Endothelial cell of umbilical vein (primary cell): ENCODE results near the gene ESRRB. TPM values are rescaled to one million over a fixed set of nuclear protein-coding genes. Genes with fewer than 3 reads are reported as not detected.

Experiments
- BruUV-seq: library from RNA; stranded (reverse); fragments of 400-500 nt; replicated peaks from 2 replicates; lab custom pipeline; 2021; lab: Mats Ljungman, UMichigan
- CTCF ChIA-PET: fragments of 300-600, 350-600 bp; sonication (Branson Sonifier 250); formaldehyde crosslinking; loops from one replicate; lab custom pipeline; 2021; ENCODE audit warnings: antibody characterized with exemption, inconsistent platforms; lab: Charles Lee
- POLR2A ChIA-PET: fragments of 300-600, 350-600 bp; sonication (Branson Sonifier 250); formaldehyde crosslinking; loops from one replicate; lab custom pipeline; 2021; ENCODE audit warnings: antibody characterized with exemption, inconsistent platforms; lab: Charles Lee
- DNase-seq: peaks from one replicate; pipeline ENCODE4 v3.0.0-alpha.2; 2011; ENCODE audit warnings: low read depth, low spot score
- FAIRE-seq: peaks from 2 replicates; lab custom pipeline; 2011; peaks lifted over from hg19 to GRCh38; lab: Jason Lieb, UNC
- H2AFZ ChIP-seq: 2 replicates; pipeline ENCODE4 v1.6.0; 2012; ENCODE audit warnings: low read depth, low read length, control low read depth, inconsistent platforms
- H3K27ac ChIP-seq: 2 replicates; pipeline ENCODE4 v1.5.1; 2011; ENCODE audit warnings: low read depth, mild to moderate bottlenecking, control low read depth, low read length, moderate library complexity; ENCODE audit not compliant: insufficient read depth
- H3K27me3 ChIP-seq, 2 experiments: 2 replicates each; pipeline versions ENCODE4 v1.6.0 to v1.6.1; 2011; ENCODE audit warnings: low read length in 2 of 2, mixed read lengths in 1 of 2; ENCODE audit not compliant: control insufficient read depth in 2 of 2, insufficient read depth in 2 of 2
- H3K36me3 ChIP-seq, 2 experiments: 2 replicates in 1 of 2; 3 replicates in 1 of 2; pipeline ENCODE4 v1.5.1; 2011; ENCODE audit warnings: low read length in 2 of 2, mild to moderate bottlenecking in 1 of 2, moderate library complexity in 1 of 2; ENCODE audit not compliant: control insufficient read depth in 2 of 2, insufficient read depth in 2 of 2; ENCODE audit errors: extremely low read depth in 1 of 2
- H3K4me1 ChIP-seq: 3 replicates; pipeline ENCODE4 v1.5.1; 2011; ENCODE audit warnings: mild to moderate bottlenecking, low read length; ENCODE audit not compliant: control insufficient read depth, insufficient read depth; ENCODE audit errors: extremely low read depth
- H3K4me2 ChIP-seq: 2 replicates; pipeline ENCODE4 v1.6.1; 2011; ENCODE audit warnings: low read length, control low read depth, mixed read lengths; ENCODE audit not compliant: insufficient read depth
- H3K4me3 ChIP-seq, 3 experiments: fragments of 200-600 bp in 1 of 3; sonication (generic), shearing (Covaris generic) in 1 of 3; replicated peaks in 1 of 3; 2 replicates each; pipeline ENCODE4 v1.5.1; 2011 to 2016; ENCODE audit warnings: control low read depth in 3 of 3, low read length in 3 of 3, mild to moderate bottlenecking in 2 of 3, inconsistent platforms in 1 of 3, low read depth in 1 of 3, moderate library complexity in 1 of 3; ENCODE audit not compliant: insufficient read depth in 1 of 3
- H3K79me2 ChIP-seq: 2 replicates; pipeline ENCODE4 v1.6.0; 2012; ENCODE audit warnings: low read length, inconsistent platforms; ENCODE audit not compliant: control insufficient read depth, insufficient read depth
- H3K9ac ChIP-seq: replicated peaks from 2 replicates; pipeline ENCODE3; 2011; ENCODE audit warnings: low read length, control low read depth; ENCODE audit not compliant: insufficient read depth; ENCODE audit errors: extremely low read depth
- H3K9me1 ChIP-seq: replicated peaks from 3 replicates; pipeline ENCODE4 v1.6.0; 2011; ENCODE audit warnings: mild to moderate bottlenecking, low read length; ENCODE audit not compliant: control insufficient read depth, insufficient read depth; ENCODE audit errors: extremely low read depth
- H3K9me3 ChIP-seq: replicated peaks from 2 replicates; pipeline ENCODE4 v1.5.1; 2012; ENCODE audit warnings: low read length, inconsistent platforms; ENCODE audit not compliant: control insufficient read depth, insufficient read depth
- H4K20me1 ChIP-seq: replicated peaks from 2 replicates; pipeline ENCODE3; 2011; ENCODE audit warnings: mild to moderate bottlenecking, low read length; ENCODE audit not compliant: control insufficient read depth, insufficient read depth; ENCODE audit errors: extremely low read depth
- EZH2 ChIP-seq: IDR thresholded peaks from 2 replicates; pipeline ENCODE4 v1.6.1; 2012; ENCODE audit warnings: borderline replicate concordance, low read depth, mild to moderate bottlenecking, moderate library complexity, low read length, inconsistent platforms; ENCODE audit not compliant: severe bottlenecking
- FOS ChIP-seq: IDR thresholded peaks from 2 replicates; pipeline ENCODE4 v1.6.1; 2011; ENCODE audit warnings: mild to moderate bottlenecking, low read length, moderate library complexity, borderline replicate concordance; ENCODE audit not compliant: insufficient read depth
- GATA2 ChIP-seq: IDR thresholded peaks from 2 replicates; pipeline ENCODE4 v1.7.0; 2011; ENCODE audit warnings: low read depth, mild to moderate bottlenecking, moderate library complexity, mixed read lengths, low read length; ENCODE audit not compliant: insufficient read length, insufficient read depth
- JUN ChIP-seq: IDR thresholded peaks from 2 replicates; pipeline ENCODE4 v1.6.1; 2011; ENCODE audit warnings: borderline replicate concordance, low read depth; ENCODE audit not compliant: insufficient read length, insufficient read depth
- MAX ChIP-seq: IDR thresholded peaks from 2 replicates; pipeline ENCODE4 v1.6.1; 2011; ENCODE audit not compliant: insufficient read depth, insufficient read length
- MYC ChIP-seq: IDR thresholded peaks from one replicate; pipeline ENCODE4 v1.6.1; 2011; ENCODE audit warnings: mild to moderate bottlenecking, low read depth, low read length
- POLR2A ChIP-seq: IDR thresholded peaks from 2 replicates; pipeline ENCODE4 v1.6.1; 2012; ENCODE audit warnings: low read depth, mild to moderate bottlenecking, control low read depth, low read length
- POLR2AphosphoS5 ChIP-seq: IDR thresholded peaks from 2 replicates; pipeline ENCODE4 v1.6.1; 2012; ENCODE audit warnings: low read depth, mild to moderate bottlenecking, control low read depth, low read length, moderate library complexity; ENCODE audit not compliant: insufficient read depth
- dilution Hi-C: fragments of 300-500 bp; cut with MboI; formaldehyde crosslinking; loops from one replicate; pipeline ENCODE4 v1.15.0; 2019; ENCODE audit warnings: low sequenced_read_pairs; ENCODE audit not compliant: extremely low pct_ligation_motif_present
- intact Hi-C: fragments of 100-400 bp; cut with micrococcal nuclease; formaldehyde crosslinking; loops from one replicate; pipeline ENCODE4 v1.10.0; 2022
- polyA plus RNA-seq, 4 experiments: library from polyadenylated mRNA; depleted of rRNA in 3 of 4; stranded (reverse) in 3 of 4; unstranded in 1 of 4; fragments of >200 nt; gene quantifications; 2 replicates each; pipeline versions ENCODE4 v1.2.1 to v1.2.3, GENCODE V29; 2011 to 2012; ENCODE audit warnings: missing spikeins in 1 of 4
- total RNA-seq: library from RNA; stranded (reverse); gene quantifications from 2 replicates; pipeline ENCODE4 v1.2.3, GENCODE V29; 2021
- TF ChIP-seq, protein P1 (sequence below), 2 donors: IDR thresholded peaks; 1 replicate in 1 of 2; 2 replicates in 1 of 2; pipeline ENCODE4 v1.5.1; 2011; ENCODE audit warnings: low read length in 2 of 2, mild to moderate bottlenecking in 2 of 2, moderate library complexity in 2 of 2, control low read depth in 1 of 2, inconsistent platforms in 1 of 2, low read depth in 1 of 2; ENCODE audit not compliant: insufficient read depth in 1 of 2; ENCODE audit errors: extremely low read depth in 1 of 2

Gene ESRRB
- total and polyA plus RNA-seq, 2 donors (not counting 3 experiments of a cell fraction or from before 2014, with no cell fraction given) = not detected

- H3K9me3 ChIP-seq = no peaks in the 10 kb centered on the region
- H3K4me2 ChIP-seq = no peak overlapping the region
- TF ChIP-seq GATA2 = no peak
- no peak for TF ChIP-seq POLR2A
- no peak for TF ChIP-seq POLR2AphosphoS5
- TF ChIP-seq EZH2 = no peak
- TF ChIP-seq, protein P1, sequence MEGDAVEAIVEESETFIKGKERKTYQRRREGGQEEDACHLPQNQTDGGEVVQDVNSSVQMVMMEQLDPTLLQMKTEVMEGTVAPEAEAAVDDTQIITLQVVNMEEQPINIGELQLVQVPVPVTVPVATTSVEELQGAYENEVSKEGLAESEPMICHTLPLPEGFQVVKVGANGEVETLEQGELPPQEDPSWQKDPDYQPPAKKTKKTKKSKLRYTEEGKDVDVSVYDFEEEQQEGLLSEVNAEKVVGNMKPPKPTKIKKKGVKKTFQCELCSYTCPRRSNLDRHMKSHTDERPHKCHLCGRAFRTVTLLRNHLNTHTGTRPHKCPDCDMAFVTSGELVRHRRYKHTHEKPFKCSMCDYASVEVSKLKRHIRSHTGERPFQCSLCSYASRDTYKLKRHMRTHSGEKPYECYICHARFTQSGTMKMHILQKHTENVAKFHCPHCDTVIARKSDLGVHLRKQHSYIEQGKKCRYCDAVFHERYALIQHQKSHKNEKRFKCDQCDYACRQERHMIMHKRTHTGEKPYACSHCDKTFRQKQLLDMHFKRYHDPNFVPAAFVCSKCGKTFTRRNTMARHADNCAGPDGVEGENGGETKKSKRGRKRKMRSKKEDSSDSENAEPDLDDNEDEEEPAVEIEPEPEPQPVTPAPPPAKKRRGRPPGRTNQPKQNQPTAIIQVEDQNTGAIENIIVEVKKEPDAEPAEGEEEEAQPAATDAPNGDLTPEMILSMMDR (IDR thresholded peaks at IDR 0.05; ENCODE audit: extremely low read depth in 1 of 2, insufficient read depth in 1 of 2, low read depth in 1 of 2, low read length in 2 of 2) = no peak
- no peaks in the 10 kb centered on the region for H3K9me1 ChIP-seq
- no peak overlapping the region for H3K27ac ChIP-seq
- dilution Hi-C loops (no loop called here), intact Hi-C loops (no loop called here)
- H3K36me3 ChIP-seq = no peaks in the 10 kb centered on the region
- FAIRE-seq = no peak
- no TSS peak for BruUV-seq
- H3K79me2 ChIP-seq = no peaks in the 10 kb centered on the region
- no peaks in the 10 kb centered on the region for H3K27me3 ChIP-seq
- no peaks in the 10 kb centered on the region for H4K20me1 ChIP-seq
- ChIA-PET POLR2A (no interaction called here), CTCF (no interaction called here)
- DNase-seq = no peak
- H3K4me3 ChIP-seq = no peak overlapping the region
- H3K4me1 ChIP-seq = no peaks in the 10 kb centered on the region
- H3K9ac ChIP-seq = no peak overlapping the region
- H2AFZ ChIP-seq = no peak overlapping the region
Observed at GRCh38 chr14:76424359-76424758, 48.4 kb downstream of the ESRRB start.

- Histone ChIP-seq H3K9me3 (no peaks in the 10 kb centered on the region), H4K20me1 (no peaks in the 10 kb centered on the region), H3K4me2 (no peak overlapping the region), H3K9me1 (no peaks in the 10 kb centered on the region), H3K27ac (no peak overlapping the region), H3K27me3 (no peaks in the 10 kb centered on the region), H2AFZ (no peak overlapping the region), H3K79me2 (no peaks in the 10 kb centered on the region), H3K4me3 (no peak overlapping the region), H3K36me3 (no peaks in the 10 kb centered on the region), H3K4me1 (no peaks in the 10 kb centered on the region), H3K9ac (no peak overlapping the region)
- TF ChIP-seq EZH2 (no peak), POLR2A (no peak), MAX (no peak), GATA2 (no peak), MYC (no peak), FOS (no peak), JUN (no peak), POLR2AphosphoS5 (no peak)
- TF ChIP-seq, protein P1 (IDR thresholded peaks at IDR 0.05; ENCODE audit: extremely low read depth in 1 of 2, insufficient read depth in 1 of 2, low read depth in 1 of 2, low read length in 2 of 2) = no peak
- DNase-seq (no peak), FAIRE-seq (no peak)
- no TSS peak for BruUV-seq
- POLR2A ChIA-PET = no interaction called here
- intact Hi-C loops = no loop called here
- CTCF ChIA-PET = interaction anchor here (1.2 kb wide), 1 partner anchor 39 kb away, joined by 3 read pairs; no protein-coding TSS in a partner anchor
- dilution Hi-C loops = no loop called here
Observed at GRCh38 chr14:76426161-76426696, 50.3 kb downstream of the ESRRB start.
